Endodermal cell (in vitro differentiated cells): ENCODE measurements around the gene MPRIP. TPM values are rescaled to one million over a fixed set of nuclear protein-coding genes. Genes with fewer than 3 reads are reported as not detected.
A peak's percentile ranks its signal among the peaks of the same experiment; 100 is the strongest.

Experiments used
- DNase-seq: peaks from one replicate; pipeline ENCODE4 v3.0.0-alpha.2; 2017
- H3K27ac ChIP-seq: 2 replicates; pipeline ENCODE4 v1.5.1; 2013; ENCODE audit warnings: mild to moderate bottlenecking, low read depth, low read length, moderate library complexity
- H3K27me3 ChIP-seq: 2 replicates; pipeline ENCODE4 v1.6.1; 2013; ENCODE audit warnings: mild to moderate bottlenecking, low read length, moderate library complexity; ENCODE audit not compliant: insufficient read depth, control insufficient read depth, poor library complexity, severe bottlenecking
- H3K36me3 ChIP-seq: 2 replicates; pipeline ENCODE4 v1.7.0; 2013; ENCODE audit warnings: mild to moderate bottlenecking, low read length, moderate library complexity; ENCODE audit not compliant: control insufficient read depth, insufficient read depth
- H3K4me1 ChIP-seq: one replicate; pipeline ENCODE4 v1.7.0; 2013; ENCODE audit warnings: low read length; ENCODE audit not compliant: control insufficient read depth, insufficient read depth
- H3K4me3 ChIP-seq: 2 replicates; pipeline ENCODE4 v1.5.1; 2013; ENCODE audit warnings: mild to moderate bottlenecking, low read length, moderate library complexity
- H3K9ac ChIP-seq: 2 replicates; pipeline ENCODE4 v1.6.1; 2013; ENCODE audit warnings: mild to moderate bottlenecking, low read length, moderate library complexity; ENCODE audit not compliant: poor library complexity, severe bottlenecking; ENCODE audit errors: extremely low read depth
- H3K9me3 ChIP-seq: 2 replicates; pipeline ENCODE4 v1.6.1; 2013; ENCODE audit warnings: mild to moderate bottlenecking, low read length, moderate library complexity; ENCODE audit not compliant: control insufficient read depth
- H3K27ac Mint-ChIP-seq: 2 replicates; pipeline ENCODE4 v1.8.0; 2020; ENCODE audit warnings: mixed read lengths
- H3K27me3 Mint-ChIP-seq: 2 replicates; pipeline ENCODE4 v1.8.0; 2021; ENCODE audit warnings: mild to moderate bottlenecking, mixed read lengths; ENCODE audit not compliant: insufficient read depth
- H3K36me3 Mint-ChIP-seq: 2 replicates; pipeline ENCODE4 v1.8.0; 2020; ENCODE audit warnings: low read depth, mixed read lengths
- H3K4me1 Mint-ChIP-seq: 2 replicates; pipeline ENCODE4 v1.8.0; 2020; ENCODE audit warnings: mixed read lengths
- H3K4me3 Mint-ChIP-seq: 2 replicates; pipeline ENCODE4 v1.8.0; 2020; ENCODE audit warnings: mild to moderate bottlenecking, moderate library complexity, mixed read lengths
- H3K9me3 Mint-ChIP-seq: 2 replicates; pipeline ENCODE4 v1.8.0; 2020; ENCODE audit warnings: mild to moderate bottlenecking, mixed read lengths
- WGBS, 2 experiments: methylation state at CpG; one replicate each; pipeline versions ENCODE4 v1.1.5 to v1.1.7; 2013; ENCODE audit warnings: missing lambda C conversion rate in 2 of 2, mixed read lengths in 1 of 2; ENCODE audit not compliant: insufficient coverage in 1 of 2, insufficient read length in 1 of 2; 5-methylcytosine and 5-hydroxymethylcytosine counted together
- total RNA-seq, 2 donors: library from RNA; stranded (reverse); fragmentation: NEBNext Ultra II Directional in 1 of 2; extraction: Animal tissue kit (Norgen Biotek cat#: 25700) in 1 of 2; gene quantifications; 2 replicates in 1 of 2; 3 replicates in 1 of 2; pipeline ENCODE4 v1.2.1, GENCODE V29; 2021
- TF ChIP-seq, protein P1 (sequence below): fragments of 200-600 bp; sonication (generic); conservative IDR thresholded peaks from 2 replicates; pipeline ENCODE4 v1.5.0; 2021; ENCODE audit warnings: antibody characterized with exemption, mild to moderate bottlenecking

MPRIP gene
- total RNA-seq, 2 donors from 2014 or later, result 154 to 155 TPM

DNA sequence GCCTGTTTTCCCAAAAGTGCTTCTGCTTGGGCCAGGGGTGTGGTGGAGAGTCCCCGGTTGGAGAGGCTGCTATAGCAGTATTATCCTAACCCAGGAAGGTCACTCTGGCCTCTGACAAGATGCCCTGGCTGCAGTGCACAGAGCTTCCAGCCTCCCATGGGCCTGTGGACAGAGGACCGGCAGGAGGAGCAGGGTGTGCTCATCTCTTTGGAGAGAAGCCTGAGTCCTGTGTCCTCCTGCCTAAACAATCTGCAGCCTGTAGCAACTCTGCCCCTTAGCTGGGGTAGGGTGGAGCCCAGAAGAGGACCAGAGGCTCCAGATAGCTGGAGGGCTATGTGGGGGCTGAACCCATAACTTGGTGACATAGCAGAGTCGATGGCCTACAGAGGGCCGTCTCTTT is 78.0 kb downstream of the MPRIP start:
- no peak overlapping the region for H3K27ac Mint-ChIP-seq

DNA sequence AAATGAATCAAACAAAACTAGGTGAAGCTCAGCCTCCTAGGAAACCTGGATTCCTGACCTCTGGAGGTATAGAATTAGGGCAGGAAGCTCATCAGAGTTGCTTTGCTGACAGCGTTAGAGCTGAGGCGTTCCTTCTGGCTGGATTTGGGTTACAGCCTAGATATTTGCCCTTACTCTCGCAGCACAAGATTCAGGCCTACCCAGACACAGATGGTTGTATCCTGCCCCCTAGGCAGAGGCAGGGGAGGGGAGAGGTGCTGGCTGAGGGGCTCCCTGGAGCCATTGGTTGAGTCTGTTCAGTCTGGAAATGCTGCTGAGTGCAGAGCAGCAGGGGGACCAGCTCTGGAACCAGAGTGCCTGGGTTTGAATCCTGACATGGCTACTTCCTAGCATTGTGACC is 78.4 kb downstream of the MPRIP start:
- Histone ChIP-seq H3K27me3 (no peaks in the 10 kb centered on the region), H3K9me3 (no peaks in the 10 kb centered on the region), H3K9ac (no peak overlapping the region), H3K4me3 (no peak overlapping the region), H3K4me1 (peaks cover 4% of the 10 kb centered on the region), H3K27ac (peak overlapping the region; percentile 19), H3K36me3 (no peaks in the 10 kb centered on the region)
- H3K27ac Mint-ChIP-seq, result no peak overlapping the region
- no peaks in the 10 kb centered on the region for H3K9me3 Mint-ChIP-seq
- no peak for DNase-seq
- H3K4me1 Mint-ChIP-seq, result peaks cover 12% of the 10 kb centered on the region
- TF ChIP-seq, protein P1, sequence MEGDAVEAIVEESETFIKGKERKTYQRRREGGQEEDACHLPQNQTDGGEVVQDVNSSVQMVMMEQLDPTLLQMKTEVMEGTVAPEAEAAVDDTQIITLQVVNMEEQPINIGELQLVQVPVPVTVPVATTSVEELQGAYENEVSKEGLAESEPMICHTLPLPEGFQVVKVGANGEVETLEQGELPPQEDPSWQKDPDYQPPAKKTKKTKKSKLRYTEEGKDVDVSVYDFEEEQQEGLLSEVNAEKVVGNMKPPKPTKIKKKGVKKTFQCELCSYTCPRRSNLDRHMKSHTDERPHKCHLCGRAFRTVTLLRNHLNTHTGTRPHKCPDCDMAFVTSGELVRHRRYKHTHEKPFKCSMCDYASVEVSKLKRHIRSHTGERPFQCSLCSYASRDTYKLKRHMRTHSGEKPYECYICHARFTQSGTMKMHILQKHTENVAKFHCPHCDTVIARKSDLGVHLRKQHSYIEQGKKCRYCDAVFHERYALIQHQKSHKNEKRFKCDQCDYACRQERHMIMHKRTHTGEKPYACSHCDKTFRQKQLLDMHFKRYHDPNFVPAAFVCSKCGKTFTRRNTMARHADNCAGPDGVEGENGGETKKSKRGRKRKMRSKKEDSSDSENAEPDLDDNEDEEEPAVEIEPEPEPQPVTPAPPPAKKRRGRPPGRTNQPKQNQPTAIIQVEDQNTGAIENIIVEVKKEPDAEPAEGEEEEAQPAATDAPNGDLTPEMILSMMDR, result no peak
- H3K4me3 Mint-ChIP-seq, result no peak overlapping the region
- no peaks in the 10 kb centered on the region for H3K27me3 Mint-ChIP-seq
- 88 to 90% methylated on average over 3 of the region's 3 CpGs for WGBS, 2 experiments
- no peaks in the 10 kb centered on the region for H3K36me3 Mint-ChIP-seq

More for the DNA sequence above, 78.0 kb downstream of the MPRIP start:
- Histone ChIP-seq H3K36me3 (no peaks in the 10 kb centered on the region), H3K27me3 (no peaks in the 10 kb centered on the region), H3K4me1 (peaks cover 4% of the 10 kb centered on the region), H3K9me3 (no peaks in the 10 kb centered on the region), H3K9ac (no peak overlapping the region), H3K27ac (no peak overlapping the region), H3K4me3 (no peak overlapping the region)
- H3K27me3 Mint-ChIP-seq, result no peaks in the 10 kb centered on the region
- WGBS, 2 experiments, result 87 to 95% methylated on average over 4 of the region's 4 CpGs
- H3K4me1 Mint-ChIP-seq, result peaks cover 12% of the 10 kb centered on the region
- H3K36me3 Mint-ChIP-seq, result no peaks in the 10 kb centered on the region
- H3K9me3 Mint-ChIP-seq, result no peaks in the 10 kb centered on the region
- H3K4me3 Mint-ChIP-seq, result no peak overlapping the region
- TF ChIP-seq, protein P1, result no peak
- DNase-seq, result no peak

DNA sequence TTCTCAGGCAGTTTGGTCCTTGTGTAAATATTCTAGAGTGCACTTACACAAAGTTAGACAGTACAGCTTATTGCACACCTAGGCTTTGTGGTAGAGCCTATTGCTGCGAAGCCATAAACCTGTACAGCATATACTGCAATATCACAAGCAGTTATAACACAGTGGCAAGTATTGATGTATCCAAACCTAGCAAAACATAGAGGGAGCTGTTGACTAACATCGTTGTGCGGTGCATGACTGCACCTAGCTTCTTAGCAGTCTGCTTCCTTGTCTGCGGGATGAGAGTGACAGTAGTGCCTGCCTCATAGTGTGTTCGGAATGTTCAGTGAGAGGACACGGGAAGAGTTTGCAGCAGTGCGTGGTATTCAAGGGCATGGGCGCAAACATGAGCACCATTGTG is 78.9 kb downstream of the MPRIP start:
- peaks cover 10% of the 10 kb centered on the region for H3K4me1 Mint-ChIP-seq
- Histone ChIP-seq H3K9ac (no peak overlapping the region), H3K4me1 (peaks cover 4% of the 10 kb centered on the region), H3K27ac (no peak overlapping the region), H3K27me3 (no peaks in the 10 kb centered on the region), H3K36me3 (no peaks in the 10 kb centered on the region), H3K9me3 (no peaks in the 10 kb centered on the region), H3K4me3 (no peak overlapping the region)
- TF ChIP-seq, protein P1, result no peak
- H3K4me3 Mint-ChIP-seq, result no peak overlapping the region
- WGBS, 2 experiments, result 79 to 83% methylated on average over 6 to 8 of the region's 8 CpGs
- no peak for DNase-seq
- no peaks in the 10 kb centered on the region for H3K27me3 Mint-ChIP-seq
- no peaks in the 10 kb centered on the region for H3K9me3 Mint-ChIP-seq
- H3K36me3 Mint-ChIP-seq, result no peaks in the 10 kb centered on the region
- H3K27ac Mint-ChIP-seq, result no peak overlapping the region
